HepG2 (cell line): ENCODE results near the gene SLC13A3. TPM values are rescaled to one million over a fixed set of nuclear protein-coding genes. Genes with fewer than 3 reads are reported as not detected.

Experiments used
- ATAC-seq: fragments of 200-7000 bp; cut with Tn5 transposase; 3 replicates; pipeline ENCODE4 v1.9.1; 2020; ENCODE audit warnings: mild to moderate bottlenecking, moderate library complexity
- BruUV-seq: library from RNA; stranded (reverse); fragments of 400-500 nt; replicated peaks from 2 replicates; lab custom pipeline; 2021; lab: Mats Ljungman, UMichigan
- CTCF ChIA-PET: fragments of 300-600 bp; formaldehyde crosslinking; extraction: SDS; loops from one replicate; lab custom pipeline; 2021; ENCODE audit warnings: low total read pairs, inconsistent platforms, low intra/inter-chr PET ratio; lab: Yijun Ruan, JAX
- POLR2A ChIA-PET: fragments of 350-600 bp; sonication (Branson Sonifier 250); formaldehyde crosslinking; loops from one replicate; lab custom pipeline; 2020; ENCODE audit warnings: antibody characterized with exemption, inconsistent platforms; lab: Yijun Ruan, JAX
- DNase-seq: peaks from one replicate; pipeline ENCODE4 v3.0.0-alpha.2; 2015; ENCODE audit warnings: low spot score
- FAIRE-seq: peaks from 3 replicates; lab custom pipeline; 2011; peaks lifted over from hg19 to GRCh38; lab: Jason Lieb, UNC
- H2AFZ ChIP-seq: one replicate; pipeline ENCODE4 v1.6.1; 2011; ENCODE audit warnings: low read length, inconsistent platforms
- H3K27ac ChIP-seq: fragments of 300-600 bp; 3 replicates; pipeline ENCODE4 v1.8.0; 2011; ENCODE audit warnings: mixed run types, mild to moderate bottlenecking, mixed read lengths, low read length, inconsistent platforms; ENCODE audit not compliant: insufficient read depth; ENCODE audit errors: extremely low read length
- H3K27me3 ChIP-seq, 2 experiments: fragments of 200-600 bp in 1 of 2; 2 replicates in 1 of 2; 3 replicates in 1 of 2; pipeline versions ENCODE4 v1.6.0 to v1.8.0; 2011; ENCODE audit warnings: low read length in 2 of 2, mild to moderate bottlenecking in 2 of 2, moderate library complexity in 2 of 2, inconsistent platforms in 1 of 2; ENCODE audit not compliant: insufficient read depth in 2 of 2, control insufficient read depth in 1 of 2
- H3K36me3 ChIP-seq, 2 experiments: fragments of 200-600 bp in 1 of 2; replicated peaks in 1 of 2; 2 replicates in 1 of 2; 3 replicates in 1 of 2; pipeline versions ENCODE4 v1.5.1 to v1.8.0; 2011; ENCODE audit warnings: low read length in 2 of 2, inconsistent platforms in 1 of 2; ENCODE audit not compliant: insufficient read depth in 2 of 2, control insufficient read depth in 1 of 2
- H3K4me1 ChIP-seq: 2 replicates; pipeline ENCODE4 v1.5.1; 2012; ENCODE audit warnings: low read length, inconsistent platforms; ENCODE audit not compliant: insufficient read depth
- H3K4me2 ChIP-seq: 2 replicates; pipeline ENCODE4 v1.6.0; 2011; ENCODE audit warnings: low read depth, low read length, inconsistent platforms
- H3K4me3 ChIP-seq, 3 experiments: fragments of 200-600 bp in 1 of 3; sonication (generic), shearing (Covaris generic) in 1 of 3; replicated peaks in 1 of 3; 2 replicates each; pipeline ENCODE4 v1.5.1; 2011 to 2016; ENCODE audit warnings: low read length in 3 of 3, inconsistent platforms in 2 of 3, low read depth in 2 of 3, mild to moderate bottlenecking in 2 of 3, control low read depth in 1 of 3, mixed read lengths in 1 of 3; ENCODE audit not compliant: insufficient read depth in 1 of 3
- H3K79me2 ChIP-seq: one replicate; pipeline ENCODE4 v1.6.1; 2011; ENCODE audit warnings: low read length, inconsistent platforms; ENCODE audit not compliant: insufficient read depth
- H3K9ac ChIP-seq: 2 replicates; pipeline ENCODE4 v1.6.0; 2011; ENCODE audit warnings: mild to moderate bottlenecking, low read depth, low read length, inconsistent platforms; ENCODE audit not compliant: insufficient read depth
- H3K9me3 ChIP-seq: 2 replicates; pipeline ENCODE4 v1.5.1; 2012; ENCODE audit warnings: mild to moderate bottlenecking, low read length
- H4K20me1 ChIP-seq: 2 replicates; pipeline ENCODE4 v1.6.0; 2011; ENCODE audit warnings: inconsistent platforms, mild to moderate bottlenecking, low read length, moderate library complexity; ENCODE audit not compliant: insufficient read depth
- AGO2 ChIP-seq: fragments of 200-400 bp; formaldehyde crosslinking; optimal IDR thresholded peaks from 2 replicates; pipeline ENCODE3; 2017; ENCODE audit warnings: mild to moderate bottlenecking, low read depth, low read length, moderate library complexity
- CREM ChIP-seq, 2 experiments: sonication (generic) in 1 of 2; formaldehyde crosslinking in 1 of 2; IDR thresholded peaks; 2 replicates each; pipeline versions ENCODE4 v1.4.0 to v1.6.1; 2016 to 2020; ENCODE audit warnings: antibody characterized with exemption in 1 of 2, mild to moderate bottlenecking in 1 of 2, missing genetic modification reagents in 1 of 2
- DR1 ChIP-seq: sonication (generic); formaldehyde crosslinking; IDR thresholded peaks from 2 replicates; pipeline ENCODE4 v1.8.0; 2021; ENCODE audit warnings: mild to moderate bottlenecking, missing genetic modification reagents, inconsistent platforms
- GABPA ChIP-seq, 2 experiments: IDR thresholded peaks; 2 replicates each; pipeline ENCODE4 v1.6.1; 2011 to 2016; ENCODE audit warnings: low read depth in 2 of 2, low read length in 1 of 2, missing biosample characterization in 1 of 2, missing genetic modification characterization in 1 of 2
- GATAD1 ChIP-seq: IDR thresholded peaks from 2 replicates; pipeline ENCODE4 v1.6.1; 2016; ENCODE audit warnings: missing genetic modification reagents, missing compliant biosample characterization
- GATAD2A ChIP-seq: IDR thresholded peaks from 2 replicates; pipeline ENCODE4 v1.6.1; 2016
- HOXA9 ChIP-seq: sonication (generic); formaldehyde crosslinking; IDR thresholded peaks from 2 replicates; pipeline ENCODE4 v1.8.1; 2022; ENCODE audit warnings: missing genetic modification reagents, mild to moderate bottlenecking, moderate library complexity, borderline replicate concordance
- MYC ChIP-seq: sonication (generic); formaldehyde crosslinking; IDR thresholded peaks from 2 replicates; pipeline ENCODE4 v1.9.0; 2021; ENCODE audit warnings: missing genetic modification reagents, borderline replicate concordance
- PRPF4 ChIP-seq: fragments of 200-400 bp; formaldehyde crosslinking; IDR thresholded peaks from 2 replicates; pipeline ENCODE4 v1.6.1; 2016; ENCODE audit warnings: low read length, low read depth; ENCODE audit not compliant: poor library complexity, severe bottlenecking
- RBM39 ChIP-seq: fragments of 200-400 bp; formaldehyde crosslinking; IDR thresholded peaks from one replicate; pipeline ENCODE4 v1.6.1; 2018; ENCODE audit warnings: antibody characterized with exemption, mild to moderate bottlenecking, low read depth, low read length; ENCODE audit not compliant: poor library complexity, severe bottlenecking
- RORA ChIP-seq: sonication (generic); formaldehyde crosslinking; IDR thresholded peaks from 2 replicates; pipeline ENCODE4 v1.5.0; 2020; ENCODE audit warnings: mild to moderate bottlenecking, missing genetic modification reagents, moderate library complexity
- RXRB ChIP-seq: IDR thresholded peaks from 2 replicates; pipeline ENCODE4 v1.6.1; 2016; ENCODE audit warnings: borderline replicate concordance, missing genetic modification reagents, missing compliant biosample characterization
- SOX6 ChIP-seq, 2 experiments: fragments of 450-650 bp in 1 of 2; sonication (generic) in 1 of 2; formaldehyde crosslinking in 1 of 2; IDR thresholded peaks; 2 replicates each; pipeline versions ENCODE4 v1.4.0 to v1.6.1; 2017 to 2020; ENCODE audit warnings: antibody characterized with exemption in 1 of 2, mild to moderate bottlenecking in 1 of 2, missing genetic modification reagents in 1 of 2
- TP53 ChIP-seq: sonication (generic); formaldehyde crosslinking; conservative IDR thresholded peaks from 2 replicates; pipeline ENCODE4 v1.4.0; 2020; ENCODE audit warnings: missing genetic modification reagents
- ZBED4 ChIP-seq: sonication (generic); formaldehyde crosslinking; IDR thresholded peaks from 2 replicates; pipeline ENCODE4 v1.4.0; 2020; ENCODE audit warnings: missing genetic modification reagents, borderline replicate concordance
- ZIK1 ChIP-seq: sonication (generic); formaldehyde crosslinking; IDR thresholded peaks from 2 replicates; pipeline ENCODE4 v1.5.0; 2020; ENCODE audit warnings: mild to moderate bottlenecking, low read depth, missing genetic modification reagents, borderline replicate concordance
- ZNF136 ChIP-seq: sonication (generic); formaldehyde crosslinking; IDR thresholded peaks from 2 replicates; pipeline ENCODE4 v1.8.1; 2022; ENCODE audit warnings: low read depth, mild to moderate bottlenecking, moderate library complexity, missing genetic modification reagents
- ZNF879 ChIP-seq: sonication (generic); formaldehyde crosslinking; IDR thresholded peaks from 2 replicates; pipeline ENCODE4 v1.8.1; 2023; ENCODE audit warnings: missing genetic modification reagents
- WGBS: methylation state at CpG from one replicate; pipeline ENCODE4 v1.1.6; 2017; ENCODE audit warnings: low lambda C conversion rate; 5-methylcytosine and 5-hydroxymethylcytosine counted together
- in situ Hi-C: cut with HindIII; loops from 2 replicates; pipeline ENCODE4 v1.10.0; 2017; ENCODE audit warnings: low pct_unique_long_range_greater_than_20kb; ENCODE audit not compliant: extremely low pct_ligation_motif_present
- intact Hi-C: fragments of 100-400 bp; cut with micrococcal nuclease; formaldehyde crosslinking; loops from one replicate; pipeline ENCODE4 v1.10.0; 2022; ENCODE audit not compliant: unreplicated experiment
- polyA plus RNA-seq, 8 experiments: library from polyadenylated mRNA; depleted of rRNA in 3 of 8; stranded (reverse) in 7 of 8; unstranded in 1 of 8; fragments of >200 nt; fragmentation: Illumina TruSeq in 4 of 8; extraction: Trizol in 4 of 8; gene quantifications; 2 replicates each; pipeline versions ENCODE4 v1.2.1 to v1.2.3, GENCODE V29; 2011 to 2016; ENCODE audit warnings: low read depth in 4 of 8, missing spikeins in 1 of 8, mixed read lengths in 1 of 8; ENCODE audit not compliant: insufficient read depth in 1 of 8
- total RNA-seq, 5 experiments: library from RNA; depleted of rRNA; stranded (reverse); fragments of >200 nt; fragmentation: Illumina TruSeq; extraction: Trizol; gene quantifications; 2 replicates each; pipeline ENCODE4 v1.2.3, GENCODE V29; 2016; ENCODE audit warnings: low read depth in 1 of 5

Gene SLC13A3
- total and polyA plus RNA-seq, 2 of the 13 experiments (the other 11 are each of a cell fraction or from before 2014, with no cell fraction given) = 66.5 to 76.0 TPM

GRCh38 chr20:46690219-46691106 is 39.2 kb upstream of the SLC13A3 start (continued):
- TF ChIP-seq GATAD1 (CRISPR knock-in tag) = 0 out of 2 replicates have a peak, but pooled peaks have one; percentile 7
- TF ChIP-seq, all 625 proteins: peak for 7

GRCh38 chr20:46689754-46690085 is 38.5 kb upstream of the SLC13A3 start:
- H3K27ac ChIP-seq = peak overlapping the region; percentile 72
- H2AFZ ChIP-seq = peak overlapping the region; percentile 81
- peaks cover 3 to 10% of the 10 kb centered on the region in 2 experiments; a peak in 3 of 5 replicates for H3K36me3 ChIP-seq
- in situ Hi-C loops (no loop called here), intact Hi-C loops (loop anchor here (1.0 kb wide), 1 partner anchor 19 kb away; no protein-coding TSS in a partner anchor)
- 1% methylated on average over 12 of the region's 12 CpGs for WGBS
- DNase-seq (no peak), FAIRE-seq (no peak), ATAC-seq (peak; percentile 62)
- no peaks in the 10 kb centered on the region for H4K20me1 ChIP-seq
- H3K9ac ChIP-seq = peak overlapping the region; percentile 90
- peaks cover 66% of the 10 kb centered on the region for H3K4me1 ChIP-seq
- ChIA-PET CTCF (no interaction called here), POLR2A (interaction anchor here (0.6 to 2.2 kb wide), 19 partner anchors 15 to 1377 kb away, joined by 3 to 10 read pairs (median 4); no protein-coding TSS in a partner anchor)
- peak overlapping the region; percentile 69 to 90 (median 87) for H3K4me3 ChIP-seq
- peaks cover 0 to 5% of the 10 kb centered on the region in 2 experiments; a peak in 1 of 5 replicates for H3K27me3 ChIP-seq
- no TSS peak for BruUV-seq
- no peaks in the 10 kb centered on the region for H3K9me3 ChIP-seq
- peak overlapping the region; percentile 89 for H3K4me2 ChIP-seq
- H3K79me2 ChIP-seq = peaks cover 35% of the 10 kb centered on the region
- TF ChIP-seq RORA (CRISPR knock-in tag) = no peak
- TF ChIP-seq GABPA (IDR thresholded peaks at IDR 0.05; ENCODE audit: low read depth, low read length) = no peak
- peak; percentile 23; the same call in 1 of the 2 replicates for TF ChIP-seq GABPA (CRISPR knock-in tag; IDR thresholded peaks at IDR 0.05; ENCODE audit: low read depth)
- TF ChIP-seq RBM39 = no peak
- no peak for TF ChIP-seq TP53
- no peak for TF ChIP-seq PRPF4
- TF ChIP-seq ZNF136 (CRISPR knock-in tag) = no peak
- TF ChIP-seq HOXA9 = no peak
- TF ChIP-seq GATAD2A = no peak
- TF ChIP-seq MYC (CRISPR knock-in tag) = no peak
- no peak for TF ChIP-seq ZIK1 (CRISPR knock-in tag)
- no peak for TF ChIP-seq ZNF879 (CRISPR knock-in tag)
- peak; percentile 45; the same call in 1 of the 2 replicates for TF ChIP-seq CREM (IDR thresholded peaks at IDR 0.05)
- TF ChIP-seq CREM (CRISPR knock-in tag; IDR thresholded peaks at IDR 0.05) = no peak
- no peak for TF ChIP-seq RXRB
- no peak for TF ChIP-seq SOX6 (IDR thresholded peaks at IDR 0.05)
- TF ChIP-seq SOX6 (CRISPR knock-in tag; IDR thresholded peaks at IDR 0.05) = peak; percentile 17; the same call in 1 of the 2 replicates
- no peak for TF ChIP-seq ZBED4
- no peak for TF ChIP-seq AGO2
- TF ChIP-seq DR1 (CRISPR knock-in tag) = no peak
